CD14-positive monocyte (primary cell): ENCODE measurements around the gene PLEKHS1. TPM values are rescaled to one million over a fixed set of nuclear protein-coding genes. Genes with fewer than 3 reads are reported as not detected.

ENCODE experiments used
- DNase-seq, 3 donors: peaks; one replicate each; pipeline ENCODE4 v3.0.0-alpha.2; 2011 to 2022
- H2AFZ ChIP-seq: 2 replicates; pipeline ENCODE4 v1.6.0; 2012; ENCODE audit warnings: mild to moderate bottlenecking, low read depth, low read length, inconsistent platforms; ENCODE audit not compliant: insufficient read depth, poor library complexity, severe bottlenecking
- H3K27ac ChIP-seq, 2 donors: 1 replicate in 1 of 2; 2 replicates in 1 of 2; pipeline ENCODE4 v1.5.1; 2012 to 2013; ENCODE audit warnings: low read length in 2 of 2, control low read depth in 1 of 2, inconsistent platforms in 1 of 2, low read depth in 1 of 2, mild to moderate bottlenecking in 1 of 2
- H3K27me3 ChIP-seq, 2 donors: one replicate each; pipeline versions ENCODE4 v1.6.0 to v1.6.1; 2011 to 2013; ENCODE audit warnings: low read length in 2 of 2; ENCODE audit not compliant: control insufficient read depth in 2 of 2, insufficient read depth in 2 of 2
- H3K36me3 ChIP-seq, 2 donors: replicated peaks in 1 of 2; 1 replicate in 1 of 2; 2 replicates in 1 of 2; pipeline versions ENCODE4 v1.5.1 to v1.6.1; 2012 to 2013; ENCODE audit warnings: low read length in 2 of 2, control low read depth in 1 of 2, inconsistent platforms in 1 of 2, mild to moderate bottlenecking in 1 of 2; ENCODE audit not compliant: insufficient read depth in 2 of 2, control insufficient read depth in 1 of 2
- H3K4me1 ChIP-seq, 2 donors: 1 replicate in 1 of 2; 2 replicates in 1 of 2; pipeline versions ENCODE4 v1.5.1 to v1.6.1; 2012 to 2013; ENCODE audit warnings: low read length in 2 of 2, control low read depth in 1 of 2, inconsistent platforms in 1 of 2, mild to moderate bottlenecking in 1 of 2, moderate library complexity in 1 of 2; ENCODE audit not compliant: insufficient read depth in 2 of 2, control insufficient read depth in 1 of 2
- H3K4me2 ChIP-seq: replicated peaks from 2 replicates; pipeline ENCODE3; 2012; ENCODE audit warnings: low read length, moderate library complexity, mild to moderate bottlenecking; ENCODE audit not compliant: poor library complexity, severe bottlenecking; ENCODE audit errors: extremely low read depth
- H3K4me3 ChIP-seq, 3 experiments: fragments of 200-600 bp in 1 of 3; sonication (generic) in 1 of 3; replicated peaks in 1 of 3; 1 replicate in 2 of 3; 2 replicates in 1 of 3; pipeline ENCODE4 v1.5.1; 2011 to 2013; ENCODE audit warnings: low read length in 3 of 3, mild to moderate bottlenecking in 3 of 3, control low read depth in 2 of 3, low read depth in 2 of 3, inconsistent platforms in 1 of 3, moderate library complexity in 1 of 3
- H3K79me2 ChIP-seq: 2 replicates; pipeline ENCODE4 v1.6.0; 2012; ENCODE audit warnings: mild to moderate bottlenecking, control low read depth, inconsistent platforms, low read length, moderate library complexity; ENCODE audit not compliant: insufficient read depth
- H3K9ac ChIP-seq: 2 replicates; pipeline ENCODE4 v1.6.0; 2017; ENCODE audit warnings: low read length, mild to moderate bottlenecking; ENCODE audit not compliant: insufficient read depth, poor library complexity, severe bottlenecking
- H3K9me3 ChIP-seq, 2 donors: replicated peaks in 1 of 2; 1 replicate in 1 of 2; 2 replicates in 1 of 2; pipeline versions ENCODE4 v1.5.1 to v1.6.1; 2012 to 2013; ENCODE audit warnings: low read length in 2 of 2, control low read depth in 1 of 2; ENCODE audit not compliant: control insufficient read depth in 1 of 2, insufficient read depth in 1 of 2
- H4K20me1 ChIP-seq: 2 replicates; pipeline ENCODE4 v1.6.0; 2012; ENCODE audit warnings: mild to moderate bottlenecking, low read length, control low read depth, moderate library complexity; ENCODE audit not compliant: insufficient read depth
- H3K27ac Mint-ChIP-seq, 7 donors: one replicate each; pipeline ENCODE4 v1.8.0; 2020; ENCODE audit warnings: mild to moderate bottlenecking in 7 of 7, mixed read lengths in 7 of 7, moderate library complexity in 6 of 7, inconsistent platforms in 2 of 7
- H3K27me3 Mint-ChIP-seq, 3 donors: one replicate each; pipeline ENCODE4 v1.8.0; 2021 to 2022; ENCODE audit warnings: low read depth in 3 of 3, mild to moderate bottlenecking in 3 of 3, mixed read lengths in 3 of 3, moderate library complexity in 3 of 3, inconsistent platforms in 1 of 3
- H3K36me3 Mint-ChIP-seq, 2 donors: one replicate each; pipeline ENCODE4 v1.8.0; 2020; ENCODE audit warnings: mixed read lengths in 2 of 2, inconsistent platforms in 1 of 2, mild to moderate bottlenecking in 1 of 2
- H3K4me1 Mint-ChIP-seq: one replicate; pipeline ENCODE4 v1.8.0; 2020; ENCODE audit warnings: mild to moderate bottlenecking, mixed read lengths
- H3K4me3 Mint-ChIP-seq, 2 donors: one replicate each; pipeline ENCODE4 v1.8.0; 2020; ENCODE audit warnings: mild to moderate bottlenecking in 2 of 2, mixed read lengths in 2 of 2, moderate library complexity in 1 of 2
- H3K9me3 Mint-ChIP-seq, 7 donors: one replicate each; pipeline ENCODE4 v1.8.0; 2020 to 2022; ENCODE audit warnings: mixed read lengths in 7 of 7, mild to moderate bottlenecking in 6 of 7, moderate library complexity in 6 of 7, inconsistent platforms in 2 of 7
- WGBS: methylation state at CpG from one replicate; pipeline ENCODE4 v1.1.5; 2013; ENCODE audit warnings: missing lambda C conversion rate; ENCODE audit not compliant: insufficient coverage; 5-methylcytosine and 5-hydroxymethylcytosine counted together
- intact Hi-C, 2 donors: fragments of 100-400 bp; cut with micrococcal nuclease; formaldehyde crosslinking; loops; one replicate each; pipeline versions ENCODE4 v1.15.0 to v1.15.1; 2023
- polyA plus RNA-seq, 3 donors: library from polyadenylated mRNA; depleted of rRNA in 1 of 3; unstranded in 2 of 3; stranded (reverse) in 1 of 3; fragments of 300-500 nt in 2 of 3; fragments of >200 nt in 1 of 3; fragmentation: Illumina TruSeq in 2 of 3; gene quantifications; 1 replicate in 2 of 3; 2 replicates in 1 of 3; pipeline ENCODE4 v1.2.3, GENCODE V29; 2012 to 2021
- TF ChIP-seq, protein P1 (sequence below): fragments of 200-600 bp; IDR thresholded peaks from one replicate; pipeline ENCODE4 v1.8.0; 2022; ENCODE audit warnings: antibody characterized with exemption, mild to moderate bottlenecking

PLEKHS1 gene
- polyA plus RNA-seq, 3 donors, result 0.08 TPM; not detected in 2

DNA sequence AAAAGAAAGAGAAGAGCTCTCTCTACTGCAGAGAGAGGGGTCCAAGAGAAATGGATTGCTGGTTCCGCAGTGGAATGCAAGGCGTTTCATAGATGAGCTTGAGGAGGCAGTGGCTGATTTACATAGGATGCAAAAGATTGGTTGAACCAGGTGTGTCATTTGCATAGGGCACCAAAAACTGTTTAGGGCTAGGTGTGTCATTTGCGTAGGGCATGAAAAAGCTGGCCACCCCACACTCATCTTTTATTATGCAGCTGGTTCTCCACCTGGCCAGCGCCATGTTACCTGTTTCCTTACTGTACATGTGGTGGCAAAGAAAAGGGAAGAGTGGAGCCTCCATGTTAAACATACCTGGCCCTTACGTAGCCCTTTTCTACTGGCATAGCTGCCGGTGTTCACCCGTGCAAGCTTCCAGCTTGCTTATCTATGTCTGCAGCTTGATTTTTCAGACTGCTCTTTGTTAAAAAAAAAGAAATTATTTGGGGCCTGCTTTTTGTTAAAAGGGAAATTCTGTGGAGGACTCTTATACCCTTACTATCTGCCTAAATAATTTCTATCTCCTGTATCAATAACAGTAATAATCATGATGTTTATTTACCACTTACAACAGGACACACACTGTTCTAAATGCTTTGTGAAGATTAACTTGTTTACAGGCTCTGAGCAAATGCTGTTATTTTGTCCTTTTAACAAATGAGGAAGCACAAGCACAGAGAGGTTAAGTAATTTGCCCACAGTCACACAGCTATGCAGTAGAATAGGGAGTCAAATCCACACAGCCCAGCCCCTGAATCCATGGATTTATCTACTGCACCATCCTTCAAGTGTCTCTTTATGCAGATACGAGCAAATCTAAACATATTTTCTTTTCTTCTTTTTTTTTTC is 38.5 kb upstream of the PLEKHS1 start:
- Histone ChIP-seq H3K9ac (no peak overlapping the region), H3K27me3 (no peaks in the 10 kb centered on the region), H3K4me2 (no peak overlapping the region), H3K4me3 (no peak overlapping the region), H4K20me1 (peaks cover 9% of the 10 kb centered on the region), H3K4me1 (peaks cover 3 to 9% of the 10 kb centered on the region in 2 donors), H3K79me2 (no peaks in the 10 kb centered on the region), H3K36me3 (peaks cover 0 to 15% of the 10 kb centered on the region in 2 donors), H3K27ac (no peak overlapping the region), H2AFZ (no peak overlapping the region), H3K9me3 (no peaks in the 10 kb centered on the region)
- TF ChIP-seq, protein P1, sequence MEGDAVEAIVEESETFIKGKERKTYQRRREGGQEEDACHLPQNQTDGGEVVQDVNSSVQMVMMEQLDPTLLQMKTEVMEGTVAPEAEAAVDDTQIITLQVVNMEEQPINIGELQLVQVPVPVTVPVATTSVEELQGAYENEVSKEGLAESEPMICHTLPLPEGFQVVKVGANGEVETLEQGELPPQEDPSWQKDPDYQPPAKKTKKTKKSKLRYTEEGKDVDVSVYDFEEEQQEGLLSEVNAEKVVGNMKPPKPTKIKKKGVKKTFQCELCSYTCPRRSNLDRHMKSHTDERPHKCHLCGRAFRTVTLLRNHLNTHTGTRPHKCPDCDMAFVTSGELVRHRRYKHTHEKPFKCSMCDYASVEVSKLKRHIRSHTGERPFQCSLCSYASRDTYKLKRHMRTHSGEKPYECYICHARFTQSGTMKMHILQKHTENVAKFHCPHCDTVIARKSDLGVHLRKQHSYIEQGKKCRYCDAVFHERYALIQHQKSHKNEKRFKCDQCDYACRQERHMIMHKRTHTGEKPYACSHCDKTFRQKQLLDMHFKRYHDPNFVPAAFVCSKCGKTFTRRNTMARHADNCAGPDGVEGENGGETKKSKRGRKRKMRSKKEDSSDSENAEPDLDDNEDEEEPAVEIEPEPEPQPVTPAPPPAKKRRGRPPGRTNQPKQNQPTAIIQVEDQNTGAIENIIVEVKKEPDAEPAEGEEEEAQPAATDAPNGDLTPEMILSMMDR, result no peak
- no peak overlapping the region for H3K4me3 Mint-ChIP-seq
- 100% methylated on average over 4 of the region's 8 CpGs for WGBS
- H3K27ac Mint-ChIP-seq, result no peak overlapping the region
- DNase-seq, result no peak
- intact Hi-C loops, result no loop called here
- H3K9me3 Mint-ChIP-seq, result peaks cover 0 to 5% (median 0%) of the 10 kb centered on the region in 7 donors
- peaks cover 13% of the 10 kb centered on the region for H3K4me1 Mint-ChIP-seq
- H3K36me3 Mint-ChIP-seq, result peaks cover 18 to 28% of the 10 kb centered on the region in 2 donors
- H3K27me3 Mint-ChIP-seq, result no peaks in the 10 kb centered on the region

DNA sequence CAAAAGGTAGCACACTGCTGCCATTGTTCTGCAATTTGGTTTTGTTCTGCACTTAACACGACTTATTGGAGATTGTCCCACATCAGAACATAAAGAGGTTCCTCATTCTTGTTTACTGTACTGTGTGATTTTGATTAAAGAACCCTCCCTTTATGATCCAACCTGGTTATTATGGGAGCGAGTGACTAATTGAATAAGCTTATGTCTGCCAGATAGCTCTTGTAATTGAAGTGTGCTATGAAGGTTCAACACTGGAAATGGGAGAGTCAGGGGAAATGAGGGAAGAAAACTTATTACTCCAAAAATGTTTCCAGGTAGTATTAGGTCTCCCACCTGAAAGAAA is 37.9 kb upstream of the PLEKHS1 start:
- Mint-ChIP-seq H3K4me1 (peaks cover 12% of the 10 kb centered on the region), H3K27ac (no peak overlapping the region), H3K27me3 (no peaks in the 10 kb centered on the region), H3K9me3 (peaks cover 0 to 5% (median 0%) of the 10 kb centered on the region in 7 donors), H3K4me3 (no peak overlapping the region), H3K36me3 (peaks cover 18 to 26% of the 10 kb centered on the region in 2 donors)
- H2AFZ ChIP-seq, result no peak overlapping the region
- no peak overlapping the region for H3K27ac ChIP-seq
- H3K79me2 ChIP-seq, result no peaks in the 10 kb centered on the region
- no peaks in the 10 kb centered on the region for H3K9me3 ChIP-seq
- no peak overlapping the region for H3K4me2 ChIP-seq
- intact Hi-C loops, result no loop called here
- no peak overlapping the region for H3K4me3 ChIP-seq
- DNase-seq, result no peak
- WGBS, result no CpG with 5 or more reads among the region's 2 CpGs
- TF ChIP-seq, protein P1, result no peak
- no peaks in the 10 kb centered on the region for H3K27me3 ChIP-seq
- H3K9ac ChIP-seq, result no peak overlapping the region
- peaks cover 3 to 9% of the 10 kb centered on the region in 2 donors for H3K4me1 ChIP-seq
- peaks cover 0 to 15% of the 10 kb centered on the region in 2 donors for H3K36me3 ChIP-seq
- H4K20me1 ChIP-seq, result peaks cover 9% of the 10 kb centered on the region
